GM10847 (cell line): Measurements from ENCODE around the gene AQP6.

Source experiments
- POLR2A ChIP-seq: IDR thresholded peaks from 2 replicates; pipeline ENCODE4 v1.6.1; 2011; ENCODE audit not compliant: insufficient read length; ENCODE audit errors: extremely low read depth

The AQP6 gene

DNA sequence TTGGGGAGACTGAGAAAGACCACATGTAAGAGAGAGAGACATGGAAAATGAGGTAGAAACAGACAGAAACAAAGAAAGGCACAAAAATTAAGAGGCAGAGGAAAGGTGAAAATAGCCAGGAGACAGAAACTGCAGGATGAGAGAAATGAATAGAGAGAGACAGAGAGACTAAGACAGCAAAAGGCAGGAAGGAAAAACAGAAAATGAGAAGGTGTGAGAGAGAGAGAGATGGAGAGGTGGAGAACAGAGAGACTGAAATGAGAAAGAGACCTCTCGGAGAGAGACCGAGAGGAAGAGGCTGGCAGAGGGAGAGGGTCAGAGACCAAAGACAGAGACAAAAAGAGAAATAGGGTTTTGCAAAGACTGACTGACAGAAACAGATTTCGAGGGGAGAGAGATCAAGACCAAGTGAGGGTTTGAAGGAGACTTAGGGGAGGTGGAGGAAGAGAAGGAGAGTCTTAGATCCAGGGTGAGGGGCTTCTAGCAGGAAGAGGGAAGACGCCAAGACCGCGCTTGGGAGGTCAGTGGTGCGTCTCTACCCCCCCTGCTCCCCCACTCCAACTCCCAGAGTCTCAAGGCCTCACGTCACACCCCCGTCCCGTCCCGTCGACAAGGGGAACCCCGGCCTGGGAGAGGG is 12.2 kb upstream of the AQP6 start:
- TF ChIP-seq POLR2A: no peak

DNA sequence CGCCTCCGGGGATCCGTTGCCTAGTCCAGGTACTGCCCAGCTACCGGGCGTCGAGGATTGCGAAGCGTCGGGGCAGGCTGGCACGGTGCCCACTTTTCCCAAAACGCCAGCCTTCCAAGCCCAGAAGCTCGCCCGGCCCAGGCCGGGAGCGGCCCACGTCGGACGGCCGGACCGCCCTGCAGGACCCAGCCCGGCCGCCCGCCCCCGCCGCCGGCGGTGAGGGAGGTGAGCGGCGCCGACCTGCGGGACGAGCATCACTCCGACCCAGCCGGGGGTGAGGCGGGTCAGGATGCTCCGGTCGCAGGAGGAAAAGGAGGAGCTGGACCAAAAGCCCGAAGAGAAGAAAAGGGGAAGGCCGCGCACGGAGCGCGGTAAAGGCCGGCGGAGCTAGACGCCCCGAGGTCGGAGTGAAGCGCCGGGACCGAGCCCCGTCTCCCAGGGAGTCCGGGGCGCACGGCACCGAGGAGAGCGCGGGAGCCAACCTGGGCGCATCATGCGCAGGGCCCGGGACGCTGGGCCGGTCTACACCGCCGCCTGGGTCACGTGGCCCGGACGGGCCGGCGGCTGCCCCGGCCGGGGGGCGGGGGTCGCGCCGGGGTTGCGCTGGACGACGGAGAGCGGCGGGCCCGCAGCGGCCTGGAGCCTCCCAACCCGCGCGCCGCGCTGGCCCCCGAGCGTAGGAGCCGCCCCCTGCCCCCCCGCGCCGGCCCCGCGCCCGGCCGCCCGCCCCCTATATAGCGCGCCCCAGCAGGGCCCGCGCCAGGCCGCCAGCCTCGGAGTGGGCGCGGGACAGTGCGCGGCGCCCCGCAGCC is 11.4 kb upstream of the AQP6 start, which contains the start of gene AQP5:
Gene AQP5, plus strand, starts transcription at position 762 of the 812 bp plus-strand sequence. CDS start 146 bp downstream, outside the sequence.
- TF ChIP-seq POLR2A: no peak

DNA sequence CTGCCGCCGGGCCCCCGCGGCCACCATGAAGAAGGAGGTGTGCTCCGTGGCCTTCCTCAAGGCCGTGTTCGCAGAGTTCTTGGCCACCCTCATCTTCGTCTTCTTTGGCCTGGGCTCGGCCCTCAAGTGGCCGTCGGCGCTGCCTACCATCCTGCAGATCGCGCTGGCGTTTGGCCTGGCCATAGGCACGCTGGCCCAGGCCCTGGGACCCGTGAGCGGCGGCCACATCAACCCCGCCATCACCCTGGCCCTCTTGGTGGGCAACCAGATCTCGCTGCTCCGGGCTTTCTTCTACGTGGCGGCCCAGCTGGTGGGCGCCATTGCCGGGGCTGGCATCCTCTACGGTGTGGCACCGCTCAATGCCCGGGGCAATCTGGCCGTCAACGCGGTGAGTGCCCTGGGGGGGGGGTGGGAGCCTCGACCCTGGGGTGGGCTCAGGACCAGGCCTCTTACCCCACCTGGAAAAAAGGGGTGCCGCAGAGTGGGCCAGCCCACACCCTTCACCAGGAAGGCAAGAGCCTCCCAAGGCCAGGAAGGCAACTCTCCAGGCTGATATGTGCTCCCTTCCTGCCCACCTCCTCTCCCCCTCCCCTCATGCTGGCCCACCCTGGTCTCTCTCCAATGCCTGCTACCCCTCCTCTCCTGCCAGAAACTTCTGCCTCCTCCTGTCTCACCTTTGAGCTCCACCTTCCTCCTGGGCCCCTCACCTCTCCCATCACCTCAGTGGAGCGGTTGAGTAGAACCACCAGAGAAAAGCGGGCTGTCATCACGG is 10.6 kb upstream of the AQP6 start:
- TF ChIP-seq POLR2A: no peak

DNA sequence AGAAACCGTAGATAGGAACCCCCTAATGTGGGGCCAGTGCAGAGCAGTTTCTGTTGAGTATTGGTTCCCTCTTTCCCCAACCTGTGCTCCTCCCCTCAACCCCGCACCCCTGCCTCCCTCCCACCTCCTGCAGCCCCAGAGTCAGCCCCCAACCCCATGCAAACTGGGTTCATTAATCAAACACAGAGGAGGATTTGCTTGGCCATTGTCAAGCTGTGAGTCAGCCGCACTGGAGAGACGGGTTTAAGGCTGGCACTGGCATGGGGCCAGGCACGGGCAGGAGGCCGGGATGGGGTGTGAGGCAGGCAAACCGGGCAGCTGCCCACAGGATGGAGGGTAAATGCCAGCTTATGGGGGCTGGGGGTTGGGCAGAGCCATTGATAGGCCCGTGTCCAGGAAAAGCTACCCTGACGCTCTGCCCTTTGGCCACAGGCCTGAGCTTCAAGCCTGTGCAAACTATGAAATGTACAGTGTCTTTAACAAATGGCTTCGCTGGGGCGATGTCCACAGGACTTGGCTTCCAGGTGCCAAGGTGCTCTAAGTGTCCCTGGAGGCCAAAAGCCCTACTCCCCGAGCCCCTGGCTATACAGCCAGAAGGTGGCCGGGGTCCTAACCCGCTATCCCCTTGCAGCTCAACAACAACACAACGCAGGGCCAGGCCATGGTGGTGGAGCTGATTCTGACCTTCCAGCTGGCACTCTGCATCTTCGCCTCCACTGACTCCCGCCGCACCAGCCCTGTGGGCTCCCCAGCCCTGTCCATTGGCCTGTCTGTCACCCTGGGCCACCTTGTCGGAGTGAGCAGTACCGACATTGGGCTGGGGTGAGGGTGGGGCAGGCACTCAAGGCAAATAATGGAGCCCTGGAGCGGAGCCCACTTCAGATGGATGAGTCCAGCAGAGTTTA is 9.6 kb upstream of the AQP6 start:
- TF ChIP-seq POLR2A: no peak

DNA sequence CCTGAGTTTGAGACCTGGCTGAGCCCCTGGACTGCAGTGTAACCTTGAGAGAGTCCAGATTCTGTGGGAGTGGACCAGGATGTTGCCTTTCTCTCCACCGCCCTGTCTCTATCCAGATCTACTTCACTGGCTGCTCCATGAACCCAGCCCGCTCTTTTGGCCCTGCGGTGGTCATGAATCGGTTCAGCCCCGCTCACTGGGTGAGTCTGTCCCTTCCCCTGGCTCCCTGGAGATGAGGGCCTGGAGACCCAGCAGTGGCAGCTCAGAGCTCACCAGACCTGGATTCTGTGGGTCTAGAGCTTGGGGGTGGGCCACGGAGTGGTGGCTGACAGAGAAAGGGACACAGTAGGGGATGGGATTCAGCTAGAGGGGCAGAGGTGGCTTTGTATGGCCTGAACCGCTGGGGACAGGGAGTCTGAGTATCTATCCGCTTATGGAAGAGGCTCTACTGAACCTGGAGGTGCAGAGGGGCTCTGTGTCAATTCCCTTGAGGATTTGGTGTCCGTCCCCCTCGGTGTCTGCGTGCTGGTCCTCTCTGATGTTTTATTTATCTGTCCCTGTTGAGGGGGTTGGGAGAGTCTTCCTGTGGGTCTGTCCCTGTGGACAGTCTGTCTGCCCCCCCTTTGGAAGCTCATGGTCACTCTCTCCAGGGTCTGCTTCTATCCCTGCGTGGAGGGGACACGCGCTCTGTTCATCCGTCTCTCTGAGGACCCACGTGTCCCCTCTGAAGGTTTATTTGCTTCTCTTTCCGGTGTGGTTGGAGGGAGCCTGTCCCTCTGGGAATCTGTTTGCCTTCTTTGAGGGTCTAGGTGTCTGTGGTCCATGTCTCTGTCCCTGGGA is 8.6 kb upstream of the AQP6 start:
- TF ChIP-seq POLR2A: no peak

DNA sequence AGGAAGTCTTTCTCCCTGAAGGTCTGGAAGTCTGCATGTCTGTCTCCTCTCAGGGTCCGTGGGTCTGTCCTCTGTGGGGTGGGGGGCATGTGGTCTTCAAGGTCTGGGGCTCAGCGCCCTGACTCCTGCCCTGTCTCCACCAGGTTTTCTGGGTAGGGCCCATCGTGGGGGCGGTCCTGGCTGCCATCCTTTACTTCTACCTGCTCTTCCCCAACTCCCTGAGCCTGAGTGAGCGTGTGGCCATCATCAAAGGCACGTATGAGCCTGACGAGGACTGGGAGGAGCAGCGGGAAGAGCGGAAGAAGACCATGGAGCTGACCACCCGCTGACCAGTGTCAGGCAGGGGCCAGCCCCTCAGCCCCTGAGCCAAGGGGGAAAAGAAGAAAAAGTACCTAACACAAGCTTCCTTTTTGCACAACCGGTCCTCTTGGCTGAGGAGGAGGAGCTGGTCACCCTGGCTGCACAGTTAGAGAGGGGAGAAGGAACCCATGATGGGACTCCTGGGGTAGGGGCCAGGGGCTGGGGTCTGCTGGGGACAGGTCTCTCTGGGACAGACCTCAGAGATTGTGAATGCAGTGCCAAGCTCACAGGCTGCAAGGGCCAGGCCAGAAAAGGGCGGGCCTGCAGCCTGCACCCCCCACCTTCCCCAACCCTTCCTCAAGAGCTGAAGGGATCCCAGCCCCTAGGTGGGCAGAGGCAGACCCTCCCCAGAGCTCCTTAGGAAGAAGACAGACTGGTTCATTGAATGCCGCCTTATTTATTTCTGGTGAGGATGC is 7.7 kb upstream of the AQP6 start:
- no peak for TF ChIP-seq POLR2A

DNA sequence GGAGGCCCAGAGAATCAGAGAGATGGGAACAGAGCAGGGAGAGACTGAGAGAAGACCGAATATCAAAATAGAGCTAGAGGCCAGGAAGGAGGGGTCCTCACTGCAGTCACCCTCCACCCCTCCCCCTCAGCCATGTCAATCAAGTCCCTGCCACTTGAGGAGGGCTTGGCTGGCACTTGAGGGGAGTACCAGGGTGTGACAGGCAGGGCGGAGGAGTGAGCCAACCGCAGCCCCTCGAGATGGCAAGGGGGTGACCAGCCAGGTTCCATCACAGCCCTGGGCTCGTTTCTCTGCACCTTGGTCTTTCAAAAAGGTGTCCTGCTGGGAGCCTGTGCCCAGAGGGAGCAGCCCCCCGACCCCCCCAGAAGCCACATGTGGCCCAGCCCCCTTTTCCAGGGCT is 6.9 kb upstream of the AQP6 start:
- TF ChIP-seq POLR2A: no peak

DNA sequence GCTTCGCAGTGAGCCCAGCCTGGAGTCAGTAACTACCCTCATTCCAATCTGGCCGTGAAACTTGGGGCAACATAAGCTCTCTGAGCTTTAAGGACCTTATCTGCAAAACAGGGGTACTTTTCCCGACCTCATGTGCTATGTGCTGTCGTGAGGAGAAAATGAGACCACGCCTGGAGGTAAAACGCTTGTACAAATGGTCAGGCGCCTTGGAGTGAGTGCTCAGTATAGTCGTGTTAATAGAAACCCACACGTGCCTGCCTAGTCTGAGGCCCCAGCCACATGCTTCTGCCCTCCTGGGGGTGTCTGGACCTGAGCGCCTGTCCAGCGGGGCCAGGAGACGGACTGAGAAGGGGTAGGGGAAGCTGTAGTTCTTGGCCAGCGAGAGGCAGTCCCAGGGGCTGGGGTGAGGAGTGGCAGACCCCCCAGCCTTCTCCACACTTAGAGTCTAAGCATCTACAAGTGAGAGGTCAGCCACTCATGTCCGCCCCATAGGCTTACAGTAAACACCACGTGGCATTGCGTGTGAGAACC is 6.2 kb upstream of the AQP6 start:
- no peak for TF ChIP-seq POLR2A

DNA sequence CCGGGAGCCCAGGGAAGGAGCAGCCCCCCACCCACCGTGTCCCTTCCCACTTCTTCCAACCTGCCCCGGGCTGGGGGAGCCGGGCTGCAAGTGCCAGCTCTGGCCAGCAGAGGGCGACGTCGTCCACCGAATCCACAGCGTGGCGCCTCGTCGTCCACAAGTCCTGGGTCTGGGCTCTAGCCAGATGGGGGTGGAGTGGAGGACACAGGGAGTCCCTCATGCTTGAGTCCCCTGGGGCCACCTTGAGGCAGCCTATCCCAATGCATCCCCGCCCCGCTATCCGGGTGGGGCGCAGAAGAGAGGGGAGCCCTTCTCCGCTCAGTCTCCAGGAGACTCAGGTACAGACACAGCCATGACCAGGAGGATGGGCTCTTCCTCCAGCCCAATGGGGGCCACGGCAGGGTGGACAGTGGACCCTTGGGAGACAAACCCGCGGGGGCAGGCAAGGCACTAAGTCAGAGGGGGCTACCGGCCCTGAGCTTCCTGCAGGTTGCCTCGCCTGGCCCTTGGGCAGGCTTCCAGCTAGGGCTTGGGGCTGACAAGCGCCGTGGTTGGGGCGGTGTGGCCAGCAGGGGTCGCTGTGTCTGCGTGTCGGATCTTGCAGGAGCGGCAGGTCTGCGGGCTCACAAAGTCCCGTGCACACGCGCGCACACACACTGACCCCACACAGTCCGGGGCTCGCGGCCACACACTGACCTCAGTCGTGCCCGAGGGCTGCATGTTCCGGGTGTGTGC is 5.5 kb upstream of the AQP6 start:
- no peak for TF ChIP-seq POLR2A

DNA sequence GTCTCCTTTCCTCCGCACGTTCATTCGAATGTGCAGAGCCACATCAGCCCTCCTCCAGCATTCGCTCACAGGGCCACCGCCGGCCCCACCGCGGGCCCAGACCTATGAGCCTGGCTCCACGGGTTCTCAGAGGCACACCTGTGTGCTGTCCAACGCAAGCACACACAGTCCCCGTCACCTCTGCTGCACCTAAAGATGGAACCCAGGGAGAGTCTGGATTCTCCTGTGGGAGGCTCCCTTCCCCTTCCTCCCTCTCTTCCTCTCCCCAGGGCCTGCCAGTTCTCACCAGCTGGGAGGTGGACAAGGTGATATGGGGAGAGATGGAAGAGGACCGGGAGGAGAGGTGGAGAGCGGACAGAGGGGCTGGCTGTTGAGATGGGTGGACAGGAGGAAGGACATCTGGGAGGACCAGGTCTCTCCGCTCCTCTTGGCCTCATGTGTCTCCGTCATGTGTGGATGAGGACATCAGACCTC is 4.9 kb upstream of the AQP6 start:
- no peak for TF ChIP-seq POLR2A

DNA sequence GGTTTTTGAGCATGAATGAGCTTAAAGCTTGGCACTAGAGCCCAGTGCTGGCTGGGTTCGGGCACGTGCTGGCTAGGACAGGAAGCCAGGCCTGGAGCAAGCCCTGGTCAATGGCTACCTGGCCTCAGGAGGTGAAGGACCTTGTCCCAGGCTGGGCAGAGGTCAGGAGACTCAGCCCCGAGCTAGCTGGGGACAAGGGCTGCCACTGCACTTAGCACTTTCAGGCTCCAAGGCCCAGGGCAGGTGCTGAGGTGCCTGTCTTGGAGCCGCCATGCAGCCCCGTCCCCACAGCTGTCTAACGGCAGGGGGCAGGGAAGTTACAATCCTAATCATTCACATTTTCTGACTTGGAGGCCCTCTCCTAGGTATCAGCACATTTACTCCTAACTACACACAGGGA is 4.3 kb upstream of the AQP6 start:
- no peak for TF ChIP-seq POLR2A

DNA sequence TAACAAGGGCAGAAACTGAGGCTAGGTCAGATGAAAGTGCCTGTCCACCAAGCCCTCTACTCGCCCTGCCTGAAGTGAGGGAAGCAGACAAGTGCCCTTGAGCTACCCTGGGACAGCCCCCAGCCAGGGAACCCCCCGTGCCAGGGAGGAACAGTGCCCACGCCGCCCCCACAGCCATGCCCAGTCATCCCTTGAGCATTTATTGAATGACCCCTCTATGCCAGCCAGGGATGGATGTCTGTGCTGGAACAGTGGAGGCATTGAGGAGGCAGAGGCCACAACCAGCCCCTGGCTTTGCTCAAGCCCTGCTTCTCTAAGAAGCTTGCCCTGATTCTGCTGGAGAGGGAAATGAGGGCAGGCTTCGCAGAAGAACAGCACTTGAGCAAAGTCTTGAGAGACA is 3.7 kb upstream of the AQP6 start:
- no peak for TF ChIP-seq POLR2A
